ENCODE measurements around the gene TREH. TPM values are rescaled to one million over a fixed set of nuclear protein-coding genes. Genes with fewer than 3 reads are reported as not detected.
"Not testable (repeated sequence)": the region's sequence is repeated elsewhere in the genome, so short reads cannot be mapped to it uniquely, and the experiment has no call there.

TREH gene
- polyA plus RNA-seq (2012; rRNA removed): not detected in 2 replicates
- not detected in 2 replicates for polyA plus RNA-seq (2012; cell fraction: cytosol; rRNA removed)
- polyA plus RNA-seq (2012; cell fraction: nucleus; rRNA removed): not detected in 2 replicates

GRCh38 chr11:118679483-118679882 lies at the start of gene TREH:
Gene TREH, minus strand, starts transcription at chr11:118679650. Its CDS starts 23 bp downstream, at chr11:118679627.
- no peaks in the 10 kb centered on the region for H4K20me1 ChIP-seq (ENCODE audit: insufficient read depth)
- H3F3A ChIP-seq (replicated peaks; ENCODE audit: insufficient read depth): no peaks in the 10 kb centered on the region
- no peaks in the 10 kb centered on the region; a peak in 1 of 4 replicates for H3K4me1 ChIP-seq (ENCODE audit: control insufficient read depth in 1 of 2, insufficient read depth in 2 of 2, low read depth in 1 of 2, low read length in 1 of 2)
- no peaks in the 10 kb centered on the region for H3K79me2 ChIP-seq (ENCODE audit: insufficient read depth)
- 68% methylated on average over 4 of the region's 5 CpGs for WGBS (ENCODE audit: low lambda C conversion rate)
- ChIA-PET POLR2A (no interaction called here), CTCF (interaction anchor here (1.0 to 1.8 kb wide), 4 partner anchors 10 to 246 kb away, joined by 3 to 9 read pairs (median 4); partner anchors contain the start of gene BCL9L)
- no peak for TF ChIP-seq NRF1 (IDR thresholded peaks at IDR 0.05; ENCODE audit: low read depth, low read length)
- no peak for TF ChIP-seq YY1 (IDR thresholded peaks at IDR 0.05; ENCODE audit: low read depth)
- TF ChIP-seq GABPA (IDR thresholded peaks at IDR 0.05; ENCODE audit: low read depth): no peak
- TF ChIP-seq GATA2 (CRISPR knock-in tag; IDR thresholded peaks at IDR 0.05): no peak
- H2AFZ ChIP-seq (ENCODE audit: low read depth): no peak within 1 kb of the TSS
- DNase-seq: no peak
- H3K4me2 ChIP-seq: no peak within 1 kb of the TSS
- H3K9me3 ChIP-seq: no peaks in the 10 kb centered on the region
- no peaks in the 10 kb centered on the region for H3K36me3 ChIP-seq (replicated peaks in 1 of 2; ENCODE audit: control insufficient read depth in 1 of 2, insufficient read depth in 2 of 2, low read length in 1 of 2)
- H3K9ac ChIP-seq: no peak within 1 kb of the TSS
- H3K9me2 ChIP-seq: no peaks in the 10 kb centered on the region
- no peak within 1 kb of the TSS for H3K27ac ChIP-seq (ENCODE audit: low read depth in 2 of 2, low read length in 1 of 2)
- no peak within 1 kb of the TSS for H3K4me3 ChIP-seq (ENCODE audit: low read depth in 2 of 2, low read length in 1 of 2)
- no peaks in the 10 kb centered on the region for H3K27me3 ChIP-seq (ENCODE audit: insufficient read depth)

- peak; percentile 15; the same call in 1 of the 2 replicates for TF ChIP-seq CTCF (IDR thresholded peaks at IDR 0.05)
- DNase-seq; H3K4me3 ChIP-seq (ENCODE audit: low read depth in 2 of 2, low read length in 1 of 2); H3F3A ChIP-seq (replicated peaks; ENCODE audit: insufficient read depth); H2AFZ ChIP-seq (ENCODE audit: low read depth); H3K4me2 ChIP-seq; H3K9ac ChIP-seq; H3K4me1 ChIP-seq (ENCODE audit: control insufficient read depth in 1 of 2, insufficient read depth in 2 of 2, low read depth in 1 of 2, low read length in 1 of 2); H3K9me2 ChIP-seq; H3K79me2 ChIP-seq (ENCODE audit: insufficient read depth); H3K27ac ChIP-seq (ENCODE audit: low read depth in 2 of 2, low read length in 1 of 2); H4K20me1 ChIP-seq (ENCODE audit: insufficient read depth); POLR2A ChIA-PET; H3K27me3 ChIP-seq (ENCODE audit: insufficient read depth); CTCF ChIA-PET; H3K9me3 ChIP-seq; H3K36me3 ChIP-seq (replicated peaks in 1 of 2; ENCODE audit: control insufficient read depth in 1 of 2, insufficient read depth in 2 of 2, low read length in 1 of 2): not testable (repeated sequence)
- WGBS (ENCODE audit: low lambda C conversion rate): 85% methylated on average over 10 of the region's 10 CpGs
Observed at GRCh38 chr11:118728112-118728511, 48.7 kb upstream of the TREH start.

- H3K79me2 ChIP-seq (ENCODE audit: insufficient read depth): not testable (repeated sequence)
Observed at GRCh38 chr11:118727721-118728066, 48.2 kb upstream of the TREH start.

GRCh38 chr11:118727001-118727720 lies 47.7 kb upstream of the TREH start:
- H3K79me2 ChIP-seq (ENCODE audit: insufficient read depth); H3K9me2 ChIP-seq; H3K4me3 ChIP-seq (ENCODE audit: low read depth in 2 of 2, low read length in 1 of 2); H3K36me3 ChIP-seq (replicated peaks in 1 of 2; ENCODE audit: control insufficient read depth in 1 of 2, insufficient read depth in 2 of 2, low read length in 1 of 2); CTCF ChIA-PET; H3K4me2 ChIP-seq; DNase-seq; H3K9me3 ChIP-seq; POLR2A ChIA-PET; H2AFZ ChIP-seq (ENCODE audit: low read depth); H3K27me3 ChIP-seq (ENCODE audit: insufficient read depth); H4K20me1 ChIP-seq (ENCODE audit: insufficient read depth); H3K4me1 ChIP-seq (ENCODE audit: control insufficient read depth in 1 of 2, insufficient read depth in 2 of 2, low read depth in 1 of 2, low read length in 1 of 2); H3K27ac ChIP-seq (ENCODE audit: low read depth in 2 of 2, low read length in 1 of 2); H3K9ac ChIP-seq; H3F3A ChIP-seq (replicated peaks; ENCODE audit: insufficient read depth): not testable (repeated sequence)
- WGBS (ENCODE audit: low lambda C conversion rate): 32% methylated on average over 6 of the region's 8 CpGs

More at GRCh38 chr11:118727721-118728066, 48.2 kb upstream of the TREH start:
- H3K27ac ChIP-seq (ENCODE audit: low read depth in 2 of 2, low read length in 1 of 2); DNase-seq; CTCF ChIA-PET; H3K9me2 ChIP-seq; H3K9me3 ChIP-seq; POLR2A ChIA-PET; H3K4me2 ChIP-seq; H3K4me1 ChIP-seq (ENCODE audit: control insufficient read depth in 1 of 2, insufficient read depth in 2 of 2, low read depth in 1 of 2, low read length in 1 of 2); H3K4me3 ChIP-seq (ENCODE audit: low read depth in 2 of 2, low read length in 1 of 2); H4K20me1 ChIP-seq (ENCODE audit: insufficient read depth); H3K36me3 ChIP-seq (replicated peaks in 1 of 2; ENCODE audit: control insufficient read depth in 1 of 2, insufficient read depth in 2 of 2, low read length in 1 of 2); H3K9ac ChIP-seq; H3F3A ChIP-seq (replicated peaks; ENCODE audit: insufficient read depth); H3K27me3 ChIP-seq (ENCODE audit: insufficient read depth); H2AFZ ChIP-seq (ENCODE audit: low read depth): not testable (repeated sequence)
- WGBS (ENCODE audit: low lambda C conversion rate): 63% methylated on average over 2 of the region's 2 CpGs

- 83% methylated on average over 4 of the region's 10 CpGs for WGBS (ENCODE audit: low lambda C conversion rate)
- H2AFZ ChIP-seq (ENCODE audit: low read depth); H3K9me3 ChIP-seq; H3K27me3 ChIP-seq (ENCODE audit: insufficient read depth); H3K4me3 ChIP-seq (ENCODE audit: low read depth in 2 of 2, low read length in 1 of 2); H3K36me3 ChIP-seq (replicated peaks in 1 of 2; ENCODE audit: control insufficient read depth in 1 of 2, insufficient read depth in 2 of 2, low read length in 1 of 2); DNase-seq; POLR2A ChIA-PET; CTCF ChIA-PET; H3K79me2 ChIP-seq (ENCODE audit: insufficient read depth); H3F3A ChIP-seq (replicated peaks; ENCODE audit: insufficient read depth); H3K9me2 ChIP-seq; H3K4me1 ChIP-seq (ENCODE audit: control insufficient read depth in 1 of 2, insufficient read depth in 2 of 2, low read depth in 1 of 2, low read length in 1 of 2); H4K20me1 ChIP-seq (ENCODE audit: insufficient read depth); H3K27ac ChIP-seq (ENCODE audit: low read depth in 2 of 2, low read length in 1 of 2); H3K4me2 ChIP-seq; H3K9ac ChIP-seq: not testable (repeated sequence)
Observed at GRCh38 chr11:118721478-118722015, 42.1 kb upstream of the TREH start.

Data from SK-N-SH (cell line).